22Rv1 (cell line): Measurements from ENCODE around the gene CXCR5.

Source experiments
- CTCF ChIP-seq: fragments of 450-650 bp; IDR thresholded peaks from 2 replicates; pipeline ENCODE4 v1.5.1; 2017; ENCODE audit warnings: mild to moderate bottlenecking
- ZFX ChIP-seq: fragments of 450-650 bp; IDR thresholded peaks from 2 replicates; pipeline ENCODE4 v1.6.1; 2017; ENCODE audit warnings: antibody characterized with exemption, borderline replicate concordance

DNA sequence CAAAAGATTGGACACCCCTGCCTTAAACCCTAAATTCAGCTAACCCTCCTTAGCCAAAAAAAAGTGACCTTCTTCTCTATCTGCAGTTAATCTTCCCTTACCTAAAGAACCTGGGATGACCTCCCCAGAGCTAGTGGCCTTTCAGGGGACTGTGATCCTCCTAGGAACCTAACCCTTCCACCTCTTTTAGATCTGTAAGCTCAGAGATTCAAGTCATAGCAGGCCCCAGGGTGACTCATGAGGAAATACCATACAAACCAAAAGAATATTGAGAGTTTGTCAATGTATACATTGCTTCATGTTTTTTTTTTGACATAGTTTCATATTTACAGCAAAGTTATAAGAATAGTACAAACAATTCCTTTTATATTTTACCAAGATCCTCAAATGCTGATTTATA lies 38.3 kb upstream of the CXCR5 start:
- TF ChIP-seq CTCF (no peak), ZFX (no peak)
